Activated naive CD4-positive, alpha-beta T cell treated with anti-CD3 and anti-CD28 coated beads for 36 hours (primary cell): Measurements from ENCODE around the gene UBTD1. TPM values are rescaled to one million over a fixed set of nuclear protein-coding genes. Genes with fewer than 3 reads are reported as not detected.
"Not testable (repeated sequence)": the region's sequence is repeated elsewhere in the genome, so short reads cannot be mapped to it uniquely, and the experiment has no call there.

Experiments
- CTCF ChIA-PET: fragments of 350-600 bp; sonication (Branson Sonifier 250); formaldehyde crosslinking; loops from one replicate; lab custom pipeline; 2021; ENCODE audit warnings: antibody characterized with exemption; lab: Charles Lee
- DNase-seq: peaks from one replicate; pipeline ENCODE4 v3.0.0-alpha.2; 2020
- H3K27ac Mint-ChIP-seq: one replicate; pipeline ENCODE4 v1.8.0; 2021; ENCODE audit warnings: mild to moderate bottlenecking, mixed read lengths
- H3K27me3 Mint-ChIP-seq: one replicate; pipeline ENCODE4 v1.8.0; 2021; ENCODE audit warnings: low read depth, mixed read lengths
- H3K36me3 Mint-ChIP-seq: one replicate; pipeline ENCODE4 v1.8.0; 2021; ENCODE audit warnings: low read depth, mixed read lengths
- H3K4me1 Mint-ChIP-seq: one replicate; pipeline ENCODE4 v1.8.0; 2021; ENCODE audit warnings: low read depth, mixed read lengths
- H3K4me3 Mint-ChIP-seq: one replicate; pipeline ENCODE4 v1.8.0; 2021; ENCODE audit warnings: mild to moderate bottlenecking, moderate library complexity, mixed read lengths
- H3K9me3 Mint-ChIP-seq: one replicate; pipeline ENCODE4 v1.8.0; 2021; ENCODE audit warnings: mixed read lengths
- intact Hi-C: fragments of 100-400 bp; cut with micrococcal nuclease; formaldehyde crosslinking; loops from one replicate; pipeline ENCODE4 v1.15.1; 2023
- total RNA-seq, 2 experiments: library from RNA; stranded (reverse); gene quantifications; one replicate each; pipeline ENCODE4 v1.2.3, GENCODE V29; 2021

Gene UBTD1
- total RNA-seq, 2 experiments from 2014 or later, result 0.86 to 1.3 TPM

DNA sequence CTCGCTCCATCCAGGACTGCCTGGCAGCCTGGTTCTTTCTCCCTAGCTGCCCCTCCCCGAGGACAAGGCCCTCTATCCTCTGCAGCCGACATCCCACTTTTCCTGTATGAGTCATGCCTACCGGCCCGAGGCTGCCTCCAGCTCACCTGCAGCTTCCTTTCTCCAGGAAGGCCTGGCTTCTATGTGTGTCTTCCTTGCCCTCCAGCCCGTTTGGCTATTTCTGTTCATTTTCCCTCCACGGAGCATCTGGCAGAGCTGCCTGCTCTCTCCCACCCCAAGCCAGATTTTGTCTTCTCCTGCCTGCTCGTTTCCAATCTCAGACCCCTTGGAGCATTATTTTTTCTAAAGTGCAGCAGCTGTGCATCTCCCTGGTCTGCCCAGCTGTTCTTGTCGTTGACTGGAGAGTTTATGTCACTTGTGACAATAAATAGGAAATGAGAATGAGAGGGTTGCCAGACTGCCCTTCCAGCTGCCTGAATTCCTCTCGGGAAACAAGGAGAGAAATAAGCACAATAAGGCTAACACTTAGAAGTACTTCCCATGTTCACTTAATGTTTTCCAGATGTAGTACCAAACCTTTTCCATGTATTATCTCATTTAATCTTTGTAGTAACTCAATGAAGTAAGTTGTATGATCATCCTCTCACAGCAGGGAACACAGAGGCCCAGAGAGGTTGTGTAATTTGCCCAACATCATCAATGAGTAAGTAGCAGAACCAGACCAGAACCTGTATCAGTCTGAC, 19.7 kb downstream of the UBTD1 start:
- Mint-ChIP-seq H3K4me3 (no peak overlapping the region), H3K27me3 (no peaks in the 10 kb centered on the region), H3K4me1 (no peaks in the 10 kb centered on the region), H3K36me3 (no peaks in the 10 kb centered on the region), H3K9me3 (no peaks in the 10 kb centered on the region), H3K27ac (no peak overlapping the region)
- no peak for DNase-seq
- intact Hi-C loops, result no loop called here
- CTCF ChIA-PET, result interaction anchor here (1.5 to 1.6 kb wide), 2 partner anchors 53 to 58 kb away, joined by 4 to 5 read pairs; partner anchors contain the start of gene ANKRD2

DNA sequence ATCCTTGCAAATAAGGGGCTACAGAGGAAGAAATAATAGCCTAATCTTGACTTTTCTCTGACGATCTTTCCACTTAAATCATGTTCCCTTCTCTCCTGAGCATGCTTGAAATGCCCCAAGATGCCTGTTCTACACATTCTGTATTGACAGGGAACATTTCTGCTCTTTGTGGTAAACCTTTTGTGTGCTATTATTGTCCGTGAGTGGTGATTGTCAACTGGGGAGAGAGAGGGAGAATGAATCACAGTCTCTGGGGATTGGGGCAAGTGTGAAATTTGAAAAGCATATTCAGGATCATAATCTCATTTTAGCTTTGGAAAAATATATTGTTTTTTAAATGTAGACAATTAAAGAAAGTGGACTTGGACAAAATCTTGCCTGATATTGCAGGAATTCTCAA, 20.6 kb downstream of the UBTD1 start:
- no peaks in the 10 kb centered on the region for H3K9me3 Mint-ChIP-seq
- no peaks in the 10 kb centered on the region for H3K27me3 Mint-ChIP-seq
- no peak for DNase-seq
- no peak overlapping the region for H3K4me3 Mint-ChIP-seq
- H3K36me3 Mint-ChIP-seq, result no peaks in the 10 kb centered on the region
- intact Hi-C loops, result no loop called here
- no peaks in the 10 kb centered on the region for H3K4me1 Mint-ChIP-seq
- no peak overlapping the region for H3K27ac Mint-ChIP-seq
- CTCF ChIA-PET, result interaction anchor here (1.1 to 1.6 kb wide), 3 partner anchors 53 to 57 kb away, joined by 3 to 5 read pairs (median 4); partner anchors contain the start of gene ANKRD2

DNA sequence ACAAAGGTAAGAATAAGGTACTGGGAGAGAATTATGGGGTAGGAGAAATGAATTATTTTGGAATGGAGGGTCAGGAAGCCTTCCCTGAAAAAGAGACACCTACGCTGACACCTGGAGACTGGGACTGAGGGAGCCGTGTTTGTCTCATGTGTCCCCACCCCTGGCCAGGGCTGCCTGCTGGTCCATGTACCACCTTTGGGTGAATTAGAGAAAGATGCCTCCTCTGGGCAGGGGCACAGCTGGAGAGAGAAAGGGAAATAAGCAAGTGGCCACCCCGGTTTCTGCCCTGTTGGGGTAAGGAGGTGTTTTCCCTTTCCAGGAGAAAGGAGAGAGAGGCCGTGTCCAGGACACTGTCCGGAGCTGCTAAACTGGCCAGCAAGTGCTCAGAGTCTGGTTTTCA, 21.8 kb downstream of the UBTD1 start:
- no peak for DNase-seq
- intact Hi-C loops, result no loop called here
- no peak overlapping the region for H3K4me3 Mint-ChIP-seq
- no peaks in the 10 kb centered on the region for H3K4me1 Mint-ChIP-seq
- H3K27me3 Mint-ChIP-seq, result no peaks in the 10 kb centered on the region
- no peak overlapping the region for H3K27ac Mint-ChIP-seq
- CTCF ChIA-PET, result interaction anchor here (0.7 to 3.4 kb wide), 3 partner anchors 14 to 56 kb away, joined by 3 to 14 read pairs (median 3); no protein-coding TSS in a partner anchor
- H3K36me3 Mint-ChIP-seq, result no peaks in the 10 kb centered on the region
- no peaks in the 10 kb centered on the region for H3K9me3 Mint-ChIP-seq

DNA sequence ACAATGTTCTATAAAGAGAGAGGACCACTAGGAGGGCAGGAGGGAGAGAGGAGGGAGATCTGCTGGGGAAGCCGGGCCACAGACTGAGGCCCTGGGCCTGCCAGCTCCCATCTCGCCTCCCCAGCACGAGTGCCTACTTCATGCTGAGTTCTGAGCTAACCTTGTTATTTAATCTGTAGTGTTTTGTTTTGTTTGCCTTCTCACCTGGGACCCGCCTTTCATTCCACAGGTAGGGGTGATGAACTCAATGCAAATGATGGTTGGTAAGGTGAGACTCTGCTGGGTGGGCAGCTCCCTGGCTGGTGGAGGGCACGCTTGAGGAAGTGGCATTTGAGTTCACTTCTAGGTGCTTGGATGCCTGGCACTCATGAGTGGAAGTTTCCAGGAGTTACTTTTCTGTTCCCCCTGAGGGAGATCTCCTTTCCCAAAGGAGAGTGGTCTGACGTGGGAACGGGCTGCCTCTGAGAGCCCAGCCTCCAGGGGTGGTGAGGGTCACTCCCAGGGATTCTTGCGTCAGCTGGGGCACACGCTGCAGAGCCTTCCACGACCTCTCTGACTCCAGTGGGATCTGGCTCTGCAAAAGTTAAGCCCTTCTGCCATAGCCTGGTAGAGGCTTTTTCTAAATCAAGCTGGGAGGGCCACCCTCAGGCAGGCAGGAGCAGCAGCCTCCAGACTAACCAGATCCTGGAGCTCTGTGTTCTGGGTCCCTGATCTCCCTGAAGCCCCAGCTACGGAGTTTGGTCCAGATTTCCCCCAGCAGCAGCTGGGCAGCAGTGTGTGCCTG, 22.4 kb downstream of the UBTD1 start:
- DNase-seq, result no peak
- Mint-ChIP-seq H3K27ac (no peak overlapping the region), H3K4me3 (no peak overlapping the region), H3K27me3 (no peaks in the 10 kb centered on the region), H3K4me1 (no peaks in the 10 kb centered on the region), H3K36me3 (no peaks in the 10 kb centered on the region), H3K9me3 (no peaks in the 10 kb centered on the region)
- intact Hi-C loops, result no loop called here
- CTCF ChIA-PET, result interaction anchor here (0.7 to 3.4 kb wide), 4 partner anchors 14 to 155 kb away, joined by 3 to 14 read pairs (median 3); no protein-coding TSS in a partner anchor

DNA sequence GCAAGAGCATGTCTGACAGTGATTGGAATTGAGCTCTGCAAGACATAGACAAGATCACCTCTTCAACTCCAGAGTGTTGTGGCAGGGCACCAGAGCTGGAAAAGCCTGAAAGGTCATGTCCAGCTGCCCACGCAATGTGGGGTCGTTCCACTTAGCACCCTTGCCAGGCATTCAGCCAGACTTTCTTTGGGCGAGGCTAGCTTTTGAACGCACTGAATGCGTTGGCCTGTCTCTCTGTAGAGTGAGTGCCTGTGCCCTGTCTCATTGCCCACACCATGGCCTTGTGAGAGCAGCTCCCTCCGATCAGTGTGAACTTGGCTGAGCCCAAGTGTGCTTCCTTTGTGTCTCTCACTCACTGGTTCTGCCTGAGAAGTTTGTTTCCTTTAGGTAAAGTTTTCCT, 23.3 kb downstream of the UBTD1 start:
- Mint-ChIP-seq H3K4me1 (no peaks in the 10 kb centered on the region), H3K36me3 (no peaks in the 10 kb centered on the region), H3K9me3 (no peaks in the 10 kb centered on the region), H3K4me3 (no peak overlapping the region), H3K27me3 (no peaks in the 10 kb centered on the region), H3K27ac (no peak overlapping the region)
- intact Hi-C loops, result no loop called here
- no peak for DNase-seq
- CTCF ChIA-PET, result interaction anchor here (0.5 to 3.4 kb wide), 5 partner anchors 13 to 398 kb away, joined by 3 to 14 read pairs (median 5); no protein-coding TSS in a partner anchor

DNA sequence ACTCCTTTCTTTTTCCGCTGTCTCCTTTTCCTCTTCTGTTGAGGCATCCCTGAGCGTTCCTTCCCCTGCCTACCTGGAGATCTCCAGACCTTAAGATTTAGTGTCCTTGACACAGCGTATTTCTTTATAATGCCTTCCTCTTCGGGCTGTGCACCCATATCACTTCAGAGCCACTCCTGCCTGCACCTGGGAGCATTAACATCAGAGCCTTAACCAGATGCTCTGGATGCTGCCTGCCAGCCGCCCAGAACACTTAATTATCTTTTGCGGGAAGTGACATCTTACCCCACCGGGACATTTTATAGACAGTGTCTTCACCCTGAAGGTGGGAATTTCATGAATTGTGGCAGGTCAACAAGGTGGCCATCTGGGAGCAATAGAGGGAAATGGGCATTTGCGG, 24.2 kb downstream of the UBTD1 start:
- H3K27me3 Mint-ChIP-seq, result no peaks in the 10 kb centered on the region
- CTCF ChIA-PET, result interaction anchor here (1.5 to 3.4 kb wide), 2 partner anchors 12 to 31 kb away, joined by 5 to 14 read pairs; no protein-coding TSS in a partner anchor
- DNase-seq, result no peak
- no peaks in the 10 kb centered on the region for H3K4me1 Mint-ChIP-seq
- H3K36me3 Mint-ChIP-seq, result no peaks in the 10 kb centered on the region
- intact Hi-C loops, result no loop called here
- no peak overlapping the region for H3K4me3 Mint-ChIP-seq
- no peak overlapping the region for H3K27ac Mint-ChIP-seq
- H3K9me3 Mint-ChIP-seq, result no peaks in the 10 kb centered on the region

DNA sequence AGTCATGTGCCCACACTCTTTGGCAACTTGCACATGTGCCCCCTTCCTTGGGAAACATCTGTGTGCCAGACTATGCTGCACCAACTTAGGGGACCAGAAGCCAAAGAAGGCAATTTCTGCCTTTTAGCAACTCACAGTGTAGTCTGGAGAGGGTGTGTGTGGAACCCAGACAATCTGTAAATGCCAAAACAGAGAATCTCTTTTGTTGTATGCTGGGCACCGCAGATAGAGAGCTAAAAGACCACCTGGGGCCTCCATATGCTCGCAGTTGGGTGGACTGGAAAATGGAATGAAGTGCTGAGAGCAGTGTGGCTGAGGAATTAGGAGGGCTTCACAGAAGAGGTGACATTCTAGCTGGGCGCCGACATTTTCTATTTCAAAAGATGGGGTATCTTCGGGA, 26.4 kb downstream of the UBTD1 start:
- Mint-ChIP-seq H3K27me3 (no peaks in the 10 kb centered on the region), H3K27ac (no peak overlapping the region), H3K4me3 (no peak overlapping the region), H3K36me3 (peaks cover 1% of the 10 kb centered on the region), H3K4me1 (no peaks in the 10 kb centered on the region), H3K9me3 (no peaks in the 10 kb centered on the region)
- DNase-seq, result no peak
- intact Hi-C loops, result no loop called here
- CTCF ChIA-PET, result no interaction called here

DNA sequence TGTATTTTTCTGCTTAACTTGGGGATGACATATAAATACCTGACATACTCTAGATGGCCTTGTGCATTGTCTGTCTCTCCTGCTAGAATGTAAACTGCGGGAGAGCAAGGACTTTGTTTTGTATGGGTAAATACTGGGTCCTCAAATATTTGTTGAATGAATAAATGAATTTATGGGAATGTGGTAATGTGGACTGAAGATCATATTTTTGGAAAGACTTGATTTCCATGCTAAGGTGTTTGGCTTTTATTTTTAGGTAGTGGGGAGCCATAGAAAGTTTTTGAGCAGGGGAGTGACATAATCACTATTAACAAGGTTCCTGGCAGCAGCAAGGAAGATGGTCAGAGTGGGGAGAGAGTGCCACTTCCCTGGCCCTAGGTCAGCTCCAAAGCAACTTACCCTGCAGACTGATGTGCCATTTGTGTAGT, 27.0 kb downstream of the UBTD1 start:
- no peak overlapping the region for H3K27ac Mint-ChIP-seq
- DNase-seq, result no peak
- no peaks in the 10 kb centered on the region for H3K4me1 Mint-ChIP-seq
- H3K36me3 Mint-ChIP-seq, result peaks cover 1% of the 10 kb centered on the region
- H3K9me3 Mint-ChIP-seq, result no peaks in the 10 kb centered on the region
- CTCF ChIA-PET, result no interaction called here
- intact Hi-C loops, result no loop called here
- no peaks in the 10 kb centered on the region for H3K27me3 Mint-ChIP-seq
- no peak overlapping the region for H3K4me3 Mint-ChIP-seq

DNA sequence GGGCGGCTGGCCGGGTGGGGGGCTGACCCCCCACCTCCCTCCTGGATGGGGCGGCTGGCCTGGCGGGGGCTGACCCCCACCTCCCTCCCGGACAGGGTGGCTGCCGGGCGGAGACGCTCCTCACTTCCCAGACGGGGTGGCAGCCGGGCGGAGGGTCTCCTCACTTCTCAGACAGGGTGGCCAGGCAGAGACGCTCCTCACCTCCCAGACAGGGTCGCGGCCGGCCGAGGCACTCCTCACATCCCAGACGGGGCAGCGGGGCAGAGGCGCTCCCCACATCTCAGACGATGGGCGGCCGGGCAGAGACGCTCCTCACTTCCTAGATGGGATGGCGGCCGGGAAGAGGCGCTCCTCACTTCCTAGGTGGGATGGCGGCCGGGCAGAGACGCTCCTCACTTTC, 30.2 kb downstream of the UBTD1 start:
- H3K27ac Mint-ChIP-seq, H3K4me1 Mint-ChIP-seq, H3K4me3 Mint-ChIP-seq, intact Hi-C loops, H3K36me3 Mint-ChIP-seq, H3K9me3 Mint-ChIP-seq, CTCF ChIA-PET, DNase-seq, H3K27me3 Mint-ChIP-seq: not testable (repeated sequence)

DNA sequence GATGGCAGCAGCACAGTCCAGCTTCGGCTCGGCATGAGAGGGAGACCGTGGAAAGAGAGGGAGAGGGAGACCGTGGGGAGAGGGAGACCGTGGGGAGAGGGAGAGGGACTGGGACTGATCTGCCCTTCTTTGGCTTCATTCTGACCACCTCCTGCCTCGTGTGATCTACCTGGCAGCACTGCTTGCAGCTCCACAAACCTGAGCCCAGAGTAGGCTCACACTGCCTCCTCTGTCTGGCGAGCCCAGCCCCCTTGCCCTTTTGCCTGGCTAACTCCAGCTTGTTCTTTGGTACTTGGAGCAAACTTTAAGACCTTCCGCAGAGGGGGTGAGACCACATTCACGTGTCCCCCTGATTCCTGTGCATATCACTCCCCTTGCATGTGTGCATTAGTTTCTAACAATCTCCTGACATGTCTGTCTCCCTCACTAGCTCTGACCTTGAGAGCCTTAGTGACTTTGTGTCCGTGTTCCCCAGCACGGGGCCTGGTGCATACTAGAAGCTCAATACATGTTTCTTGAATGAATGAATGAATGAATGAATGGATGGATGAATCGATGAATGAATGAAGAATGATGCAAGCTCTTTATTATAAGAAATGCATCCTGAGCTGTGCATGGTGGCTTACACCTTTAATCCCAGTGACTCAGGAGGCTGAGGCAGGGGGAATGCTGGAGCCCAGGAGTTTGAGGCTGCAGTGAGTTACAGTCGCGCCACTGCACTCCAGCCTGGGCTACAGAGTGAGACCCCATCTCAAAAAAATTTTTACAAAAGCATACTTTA, 31.2 kb downstream of the UBTD1 start:
- CTCF ChIA-PET, result interaction anchor here (1.0 kb wide), 1 partner anchor 23 kb away, joined by 3 read pairs; no protein-coding TSS in a partner anchor
- intact Hi-C loops, result no loop called here
- Mint-ChIP-seq H3K4me3 (no peak overlapping the region), H3K9me3 (no peaks in the 10 kb centered on the region), H3K4me1 (no peaks in the 10 kb centered on the region), H3K36me3 (peaks cover 1% of the 10 kb centered on the region), H3K27ac (no peak overlapping the region), H3K27me3 (no peaks in the 10 kb centered on the region)
- no peak for DNase-seq

DNA sequence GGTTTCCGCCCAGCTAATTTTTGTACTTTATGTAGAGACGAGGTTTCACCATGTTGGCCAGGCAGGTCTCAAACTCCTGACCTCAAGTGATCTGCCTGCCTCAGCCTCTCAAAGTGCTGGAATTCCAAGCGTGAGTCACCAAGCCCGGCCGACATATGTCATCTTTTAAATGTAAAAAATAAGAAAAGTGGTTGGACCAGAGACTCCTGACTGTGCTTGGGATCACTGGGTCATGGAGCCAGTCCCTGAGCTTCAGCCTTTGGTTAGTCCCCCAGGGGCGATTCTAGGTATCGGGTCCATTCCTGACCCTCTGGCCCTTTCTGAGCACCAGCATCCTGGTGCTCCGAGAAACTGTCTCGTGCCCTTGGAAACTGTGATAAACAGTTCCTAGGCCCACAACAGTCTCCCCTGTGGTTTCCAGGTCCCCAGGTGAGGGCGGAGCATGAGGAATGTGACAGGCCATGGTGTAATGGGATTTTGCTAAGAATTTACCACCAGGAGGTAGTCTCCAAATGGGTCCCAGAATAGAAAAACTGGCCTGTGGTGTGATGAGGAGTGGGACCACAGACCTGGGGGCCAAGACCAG, 32.8 kb downstream of the UBTD1 start:
- intact Hi-C loops, result no loop called here
- CTCF ChIA-PET, result interaction anchor here (0.8 kb wide), 1 partner anchor 321 kb away, joined by 4 read pairs; no protein-coding TSS in a partner anchor
- no peak overlapping the region for H3K4me3 Mint-ChIP-seq
- H3K36me3 Mint-ChIP-seq, result peaks cover 1% of the 10 kb centered on the region
- no peaks in the 10 kb centered on the region for H3K4me1 Mint-ChIP-seq
- H3K27ac Mint-ChIP-seq, result no peak overlapping the region
- DNase-seq, result no peak
- H3K9me3 Mint-ChIP-seq, result no peaks in the 10 kb centered on the region
- no peaks in the 10 kb centered on the region for H3K27me3 Mint-ChIP-seq
